Fibroblast of pulmonary artery (primary cell): Measurements from ENCODE around the gene C1QTNF6.

ENCODE experiments used
- DNase-seq: peaks from one replicate; pipeline ENCODE4 v3.0.0-alpha.2; 2010; ENCODE audit warnings: low read depth
- H3K4me3 ChIP-seq: replicated peaks from 2 replicates; pipeline ENCODE4 v1.5.1; 2011; ENCODE audit warnings: low read depth, mild to moderate bottlenecking, control low read depth, low read length, moderate library complexity
- TF ChIP-seq, protein P1 (sequence below): IDR thresholded peaks from 2 replicates; pipeline ENCODE4 v1.5.1; 2011; ENCODE audit warnings: mild to moderate bottlenecking, control low read depth, low read length, inconsistent platforms; ENCODE audit errors: missing control alignments

The C1QTNF6 gene

DNA sequence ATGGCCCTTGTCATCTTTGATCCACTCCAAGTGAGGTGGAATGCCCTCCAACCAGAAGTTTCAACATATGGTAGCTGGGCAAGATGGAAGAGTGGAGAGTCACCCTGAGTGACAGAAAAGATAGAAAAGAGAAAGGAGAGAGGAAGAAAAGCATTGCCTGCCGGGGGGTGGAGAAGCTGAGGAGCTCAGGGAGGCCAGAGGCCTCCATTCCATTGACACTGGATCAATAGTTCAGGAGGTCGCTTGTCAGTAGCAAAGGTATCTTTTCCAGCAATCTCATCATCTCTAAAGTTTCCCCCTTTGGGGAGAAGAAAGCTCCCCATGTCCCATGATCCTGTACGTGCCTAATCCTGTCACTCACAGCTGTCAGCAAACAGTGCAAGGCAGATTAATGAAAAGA is 6.7 kb upstream of the C1QTNF6 start:
- no peak for DNase-seq
- TF ChIP-seq, protein P1, sequence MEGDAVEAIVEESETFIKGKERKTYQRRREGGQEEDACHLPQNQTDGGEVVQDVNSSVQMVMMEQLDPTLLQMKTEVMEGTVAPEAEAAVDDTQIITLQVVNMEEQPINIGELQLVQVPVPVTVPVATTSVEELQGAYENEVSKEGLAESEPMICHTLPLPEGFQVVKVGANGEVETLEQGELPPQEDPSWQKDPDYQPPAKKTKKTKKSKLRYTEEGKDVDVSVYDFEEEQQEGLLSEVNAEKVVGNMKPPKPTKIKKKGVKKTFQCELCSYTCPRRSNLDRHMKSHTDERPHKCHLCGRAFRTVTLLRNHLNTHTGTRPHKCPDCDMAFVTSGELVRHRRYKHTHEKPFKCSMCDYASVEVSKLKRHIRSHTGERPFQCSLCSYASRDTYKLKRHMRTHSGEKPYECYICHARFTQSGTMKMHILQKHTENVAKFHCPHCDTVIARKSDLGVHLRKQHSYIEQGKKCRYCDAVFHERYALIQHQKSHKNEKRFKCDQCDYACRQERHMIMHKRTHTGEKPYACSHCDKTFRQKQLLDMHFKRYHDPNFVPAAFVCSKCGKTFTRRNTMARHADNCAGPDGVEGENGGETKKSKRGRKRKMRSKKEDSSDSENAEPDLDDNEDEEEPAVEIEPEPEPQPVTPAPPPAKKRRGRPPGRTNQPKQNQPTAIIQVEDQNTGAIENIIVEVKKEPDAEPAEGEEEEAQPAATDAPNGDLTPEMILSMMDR, result no peak
- H3K4me3 ChIP-seq, result no peak overlapping the region

- DNase-seq, result peak; percentile 67
- no peak overlapping the region for H3K4me3 ChIP-seq
- TF ChIP-seq, protein P1, result no peak
Measured at GRCh38 chr22:37193629-37194191, 5.7 kb upstream of the C1QTNF6 start.

- TF ChIP-seq, protein P1, result no peak
Measured at GRCh38 chr22:37192741-37193140, 4.7 kb upstream of the C1QTNF6 start.

GRCh38 chr22:37192204-37192603 is 4.2 kb upstream of the C1QTNF6 start:
- DNase-seq, result no peak
- TF ChIP-seq, protein P1, result no peak

More at GRCh38 chr22:37192741-37193140, 4.7 kb upstream of the C1QTNF6 start:
- H3K4me3 ChIP-seq, result no peak overlapping the region
- DNase-seq, result no peak

DNA sequence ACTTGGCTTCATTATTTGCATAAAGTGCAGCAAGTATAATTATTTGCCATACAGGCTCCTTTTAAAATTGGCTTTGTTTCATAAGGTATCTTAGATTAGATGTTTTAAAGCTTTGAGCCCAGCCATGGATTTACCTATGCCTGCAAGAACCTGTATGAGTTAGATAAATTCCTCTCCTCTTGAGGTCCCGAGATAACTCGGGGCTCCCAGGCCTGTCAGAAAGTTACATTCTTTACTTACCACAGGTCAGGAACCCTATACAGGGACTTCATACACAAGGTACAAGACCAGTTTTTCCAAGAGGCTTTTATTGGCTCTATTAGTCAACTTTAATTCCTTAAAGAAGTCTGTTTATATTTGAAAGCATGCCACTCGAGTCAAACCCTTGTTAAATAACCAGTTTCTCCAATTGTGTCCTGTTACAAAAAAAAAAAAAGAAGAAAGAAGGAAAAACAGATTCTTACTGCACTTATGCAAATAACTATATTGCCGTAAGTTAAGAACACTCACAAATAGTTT is 2.3 kb upstream of the C1QTNF6 start:
- no peak overlapping the region for H3K4me3 ChIP-seq
- DNase-seq, result no peak
- TF ChIP-seq, protein P1, result no peak

More at GRCh38 chr22:37192204-37192603, 4.2 kb upstream of the C1QTNF6 start:
- no peak overlapping the region for H3K4me3 ChIP-seq

GRCh38 chr22:37188901-37189466 is 937 bp upstream of the C1QTNF6 start:
- DNase-seq, result peak; percentile 75
- H3K4me3 ChIP-seq, result peak overlapping the region; percentile 64
- TF ChIP-seq, protein P1, result no peak

DNA sequence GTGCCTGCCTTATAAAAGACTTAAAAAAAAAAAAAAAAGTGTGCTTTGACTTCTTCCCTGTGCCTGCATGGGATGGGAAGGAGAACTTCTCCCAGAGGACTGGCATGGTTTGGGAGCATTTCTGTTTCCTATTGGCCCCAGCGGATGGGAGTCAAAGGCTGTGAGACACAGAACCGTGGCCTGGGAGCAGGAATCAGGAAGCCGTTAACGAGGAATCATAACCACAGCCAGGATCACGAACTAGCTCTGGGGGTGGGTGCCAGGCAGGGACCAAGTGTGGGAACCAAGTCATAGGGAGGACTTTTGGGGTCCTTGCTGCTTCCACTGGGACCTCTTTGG is 526 bp downstream of the C1QTNF6 start:
- TF ChIP-seq, protein P1, result no peak
- H3K4me3 ChIP-seq, result peak overlapping the region; percentile 64
- peak; percentile 45 for DNase-seq
